Activated gamma-delta T cell treated with anti-CD3 and anti-CD28 coated beads, Interleukin-2, amount 50 U/mL, for 16 hours (primary cell): ENCODE measurements around the gene LRP2BP.
"Not testable (repeated sequence)": the region's sequence is repeated elsewhere in the genome, so short reads cannot be mapped to it uniquely, and the experiment has no call there.

Source experiments
- DNase-seq: peaks from one replicate; pipeline ENCODE4 v3.0.0-alpha.2; 2020; ENCODE audit warnings: low read depth

Gene LRP2BP

GRCh38 chr4:185361872-185362271 lies 33.9 kb downstream of the LRP2BP start:
- DNase-seq: no peak

GRCh38 chr4:185359767-185360446 lies 35.8 kb downstream of the LRP2BP start:
- DNase-seq: no peak

GRCh38 chr4:185358959-185359358 lies 36.8 kb downstream of the LRP2BP start:
- DNase-seq: no peak

GRCh38 chr4:185358514-185358913 lies 37.2 kb downstream of the LRP2BP start:
- no peak for DNase-seq

- DNase-seq: no peak
Measured at GRCh38 chr4:185357733-185358440, 37.8 kb downstream of the LRP2BP start.

GRCh38 chr4:185357211-185357610 lies 38.5 kb downstream of the LRP2BP start:
- DNase-seq: no peak

- DNase-seq: no peak
Measured at GRCh38 chr4:185352741-185353140, 43.0 kb downstream of the LRP2BP start.

- DNase-seq: no peak
Measured at GRCh38 chr4:185352202-185352601, 43.5 kb downstream of the LRP2BP start.

- DNase-seq: no peak
Measured at GRCh38 chr4:185351691-185352090, 44.0 kb downstream of the LRP2BP start.

GRCh38 chr4:185346975-185347601 lies 48.6 kb downstream of the LRP2BP start:
- DNase-seq: no peak

- DNase-seq: no peak
Measured at GRCh38 chr4:185344743-185345538, 50.8 kb downstream of the LRP2BP start.

- no peak for DNase-seq
Measured at GRCh38 chr4:185343726-185344581, 51.8 kb downstream of the LRP2BP start.

GRCh38 chr4:185341841-185342240 lies 53.9 kb downstream of the LRP2BP start:
- DNase-seq: no peak

GRCh38 chr4:185341377-185341776 lies 54.3 kb downstream of the LRP2BP start:
- DNase-seq: no peak

GRCh38 chr4:185339941-185340340 lies 55.8 kb downstream of the LRP2BP start:
- no peak for DNase-seq

- DNase-seq: no peak
Measured at GRCh38 chr4:185335579-185335978, 60.1 kb downstream of the LRP2BP start.

GRCh38 chr4:185334326-185334725 lies 61.4 kb downstream of the LRP2BP start:
- DNase-seq: no peak

- DNase-seq: no peak
Measured at GRCh38 chr4:185332575-185333464, 62.9 kb downstream of the LRP2BP start.

- not testable (repeated sequence) for DNase-seq
Measured at GRCh38 chr4:185329879-185330510, 65.7 kb downstream of the LRP2BP start.

- DNase-seq: no peak
Measured at GRCh38 chr4:185328586-185328985, 67.1 kb downstream of the LRP2BP start.
